Measurements from ENCODE around the gene ACBD4. TPM values are rescaled to one million over a fixed set of nuclear protein-coding genes. Genes with fewer than 3 reads are reported as not detected.

Gene ACBD4
- total and polyA plus RNA-seq, 2 of the 13 experiments (the other 11 are each of a cell fraction or from before 2014, with no cell fraction given): 16.1 to 26.9 TPM

DNA sequence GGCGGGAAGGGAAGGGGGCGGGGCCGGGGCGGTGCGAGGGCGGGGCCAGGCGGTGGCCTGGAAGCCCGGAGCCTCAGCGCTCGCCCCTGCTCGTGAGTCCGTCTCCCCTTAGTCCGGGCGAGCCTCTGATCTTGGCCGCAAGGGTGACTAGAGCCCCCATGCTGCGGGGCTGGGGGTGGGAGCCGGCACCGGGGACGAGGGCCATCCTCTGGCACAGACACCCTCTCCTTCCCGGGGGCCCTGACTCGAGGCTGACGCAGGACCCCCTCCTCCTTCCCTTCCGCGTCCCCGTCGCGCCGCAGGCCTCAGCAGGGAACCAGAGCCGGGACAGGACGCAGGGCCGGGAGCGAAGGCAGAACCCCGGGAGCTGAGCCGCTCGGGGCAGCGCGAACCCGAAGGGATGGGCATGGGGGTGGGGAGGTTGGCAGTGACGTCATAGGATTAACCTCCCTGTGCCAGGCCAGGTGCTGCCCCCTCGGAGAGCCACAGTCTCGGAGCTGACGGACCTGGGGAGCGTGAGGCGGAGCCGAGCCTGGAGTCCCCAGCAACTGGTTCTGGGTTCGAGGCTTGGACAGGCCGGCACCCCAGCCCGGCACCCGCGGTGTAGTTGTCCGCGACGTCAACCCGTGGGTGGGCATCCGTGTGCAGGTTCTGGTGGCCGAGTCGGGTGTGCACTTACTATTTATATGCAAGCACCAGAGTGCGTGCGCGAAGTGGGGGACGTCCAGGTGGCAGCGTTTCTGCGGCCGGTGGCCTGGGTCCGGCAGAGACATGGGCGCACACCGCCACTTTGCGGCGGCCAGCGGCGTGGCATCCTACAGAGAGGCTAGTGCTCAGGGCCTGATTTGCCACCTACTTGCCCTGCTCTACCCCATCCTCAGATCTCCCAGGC is 2.7 kb upstream of the ACBD4 start (continued):
- TF ChIP-seq USF2 (IDR thresholded peaks at IDR 0.05; ENCODE audit: low read depth, low read length) (no peak), USF2 (CRISPR knock-in tag; IDR thresholded peaks at IDR 0.05; ENCODE audit: borderline replicate concordance) (no peak), JARID2 (CRISPR knock-in tag; IDR thresholded peaks at IDR 0.05; ENCODE audit: insufficient replicate concordance) (no peak), ZNF709 (CRISPR knock-in tag; IDR thresholded peaks at IDR 0.05) (no peak), IRX3 (CRISPR knock-in tag; IDR thresholded peaks at IDR 0.05; ENCODE audit: borderline replicate concordance, low read depth) (0 out of 2 replicates have a peak, but pooled peaks have one; percentile 61), ZFP90 (CRISPR knock-in tag; IDR thresholded peaks at IDR 0.05; ENCODE audit: borderline replicate concordance) (peak; percentile 87), SRF (IDR thresholded peaks at IDR 0.05; ENCODE audit: low read depth, low read length) (no peak), ZFP36L1 (CRISPR knock-in tag; IDR thresholded peaks at IDR 0.05) (no peak), KLF16 (CRISPR knock-in tag; IDR thresholded peaks at IDR 0.05) (peak in 1 of 2 experiments; percentile 22; a peak in 1 of 4 replicates), IRF1 (CRISPR knock-in tag; IDR thresholded peaks at IDR 0.05; ENCODE audit: low read depth) (no peak), MAFF (IDR thresholded peaks at IDR 0.05; ENCODE audit: low read depth, low read length) (no peak), PRPF4 (IDR thresholded peaks at IDR 0.05; ENCODE audit: low read depth, low read length, poor library complexity, severe bottlenecking) (no peak), ZNF264 (CRISPR knock-in tag; IDR thresholded peaks at IDR 0.05) (no peak), ZNF343 (CRISPR knock-in tag; IDR thresholded peaks at IDR 0.05) (peak; percentile 70; the same call in 1 of the 2 replicates), ZNF768 (CRISPR knock-in tag; IDR thresholded peaks at IDR 0.05) (peak; percentile 63; the same call in 1 of the 2 replicates), ZBTB20 (CRISPR knock-in tag; IDR thresholded peaks at IDR 0.05; ENCODE audit: borderline replicate concordance, low read depth) (0 out of 2 replicates have a peak, but pooled peaks have one; percentile 42), ZNF451 (CRISPR knock-in tag; IDR thresholded peaks at IDR 0.05) (peak; percentile 72; the same call in 1 of the 2 replicates), TOPORS (CRISPR knock-in tag; IDR thresholded peaks at IDR 0.05) (no peak; the same call in 1 of the 2 replicates), HNRNPK (IDR thresholded peaks at IDR 0.05; ENCODE audit: low read depth, low read length, poor library complexity, severe bottlenecking) (peak; percentile 57), MED13 (CRISPR knock-in tag; IDR thresholded peaks at IDR 0.05) (no peak), NCOA5 (CRISPR knock-in tag; IDR thresholded peaks at IDR 0.05) (no peak), ZSCAN20 (CRISPR knock-in tag; IDR thresholded peaks at IDR 0.05; ENCODE audit: borderline replicate concordance) (no peak), ZMYM4 (CRISPR knock-in tag; IDR thresholded peaks at IDR 0.05) (peak; percentile 70)
- TF ChIP-seq, protein P1, sequence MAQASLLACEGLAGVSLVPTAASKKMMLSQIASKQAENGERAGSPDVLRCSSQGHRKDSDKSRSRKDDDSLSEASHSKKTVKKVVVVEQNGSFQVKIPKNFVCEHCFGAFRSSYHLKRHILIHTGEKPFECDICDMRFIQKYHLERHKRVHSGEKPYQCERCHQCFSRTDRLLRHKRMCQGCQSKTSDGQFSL (CRISPR knock-in tag; IDR thresholded peaks at IDR 0.05): 0 out of 2 replicates have a peak, but pooled peaks have one; percentile 23
- TF ChIP-seq, protein P2, sequence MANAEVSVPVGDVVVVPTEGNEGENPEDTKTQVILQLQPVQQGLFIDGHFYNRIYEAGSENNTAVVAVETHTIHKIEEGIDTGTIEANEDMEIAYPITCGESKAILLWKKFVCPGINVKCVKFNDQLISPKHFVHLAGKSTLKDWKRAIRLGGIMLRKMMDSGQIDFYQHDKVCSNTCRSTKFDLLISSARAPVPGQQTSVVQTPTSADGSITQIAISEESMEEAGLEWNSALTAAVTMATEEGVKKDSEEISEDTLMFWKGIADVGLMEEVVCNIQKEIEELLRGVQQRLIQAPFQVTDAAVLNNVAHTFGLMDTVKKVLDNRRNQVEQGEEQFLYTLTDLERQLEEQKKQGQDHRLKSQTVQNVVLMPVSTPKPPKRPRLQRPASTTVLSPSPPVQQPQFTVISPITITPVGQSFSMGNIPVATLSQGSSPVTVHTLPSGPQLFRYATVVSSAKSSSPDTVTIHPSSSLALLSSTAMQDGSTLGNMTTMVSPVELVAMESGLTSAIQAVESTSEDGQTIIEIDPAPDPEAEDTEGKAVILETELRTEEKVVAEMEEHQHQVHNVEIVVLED (CRISPR knock-in tag; IDR thresholded peaks at IDR 0.05; ENCODE audit: borderline replicate concordance): no peak; the same call in 1 of the 2 replicates
